C4-2B (cell line): ENCODE results near the gene HYAL1.

Experiments
- CTCF ChIP-seq: fragments of 450-650 bp; conservative IDR thresholded peaks from 2 replicates; pipeline ENCODE4 v1.5.1; 2017; ENCODE audit warnings: mild to moderate bottlenecking
- ZFX ChIP-seq: fragments of 450-650 bp; IDR thresholded peaks from 2 replicates; pipeline ENCODE4 v1.6.1; 2017

- TF ChIP-seq CTCF (no peak), ZFX (no peak)
Observed at GRCh38 chr3:50319894-50320625, 16.7 kb upstream of the HYAL1 start.
